ENCODE measurements around the gene CFAP54.

DNA sequence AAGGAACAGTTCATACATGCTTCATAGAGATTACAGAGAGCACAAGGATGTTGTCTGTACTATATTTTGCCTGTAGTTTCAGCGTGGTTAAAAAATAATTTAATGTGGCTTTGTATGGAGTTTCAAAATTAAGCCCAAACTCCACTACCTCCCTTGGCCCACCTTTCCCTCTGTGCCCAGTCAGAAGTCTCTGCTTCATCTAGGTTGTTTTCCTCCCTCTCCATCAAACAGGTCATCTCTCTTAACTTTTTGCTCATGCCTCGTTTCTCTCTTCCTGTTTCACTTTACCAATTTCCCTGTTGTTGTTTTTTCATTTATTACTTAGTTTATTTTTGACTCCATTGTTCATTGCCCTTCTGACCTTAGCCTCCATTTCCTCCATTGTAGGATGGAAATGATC lies 322.8 kb downstream of the CFAP54 start:
- TF ChIP-seq POLR2AphosphoS5 (IDR thresholded peaks at IDR 0.05; ENCODE audit: low read depth, low read length): no peak
- TF ChIP-seq, protein P1, sequence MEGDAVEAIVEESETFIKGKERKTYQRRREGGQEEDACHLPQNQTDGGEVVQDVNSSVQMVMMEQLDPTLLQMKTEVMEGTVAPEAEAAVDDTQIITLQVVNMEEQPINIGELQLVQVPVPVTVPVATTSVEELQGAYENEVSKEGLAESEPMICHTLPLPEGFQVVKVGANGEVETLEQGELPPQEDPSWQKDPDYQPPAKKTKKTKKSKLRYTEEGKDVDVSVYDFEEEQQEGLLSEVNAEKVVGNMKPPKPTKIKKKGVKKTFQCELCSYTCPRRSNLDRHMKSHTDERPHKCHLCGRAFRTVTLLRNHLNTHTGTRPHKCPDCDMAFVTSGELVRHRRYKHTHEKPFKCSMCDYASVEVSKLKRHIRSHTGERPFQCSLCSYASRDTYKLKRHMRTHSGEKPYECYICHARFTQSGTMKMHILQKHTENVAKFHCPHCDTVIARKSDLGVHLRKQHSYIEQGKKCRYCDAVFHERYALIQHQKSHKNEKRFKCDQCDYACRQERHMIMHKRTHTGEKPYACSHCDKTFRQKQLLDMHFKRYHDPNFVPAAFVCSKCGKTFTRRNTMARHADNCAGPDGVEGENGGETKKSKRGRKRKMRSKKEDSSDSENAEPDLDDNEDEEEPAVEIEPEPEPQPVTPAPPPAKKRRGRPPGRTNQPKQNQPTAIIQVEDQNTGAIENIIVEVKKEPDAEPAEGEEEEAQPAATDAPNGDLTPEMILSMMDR (IDR thresholded peaks at IDR 0.05): no peak
- no peak for TF ChIP-seq TCF7L2 (IDR thresholded peaks at IDR 0.05; ENCODE audit: low read depth, low read length)
- TF ChIP-seq, protein P2, sequence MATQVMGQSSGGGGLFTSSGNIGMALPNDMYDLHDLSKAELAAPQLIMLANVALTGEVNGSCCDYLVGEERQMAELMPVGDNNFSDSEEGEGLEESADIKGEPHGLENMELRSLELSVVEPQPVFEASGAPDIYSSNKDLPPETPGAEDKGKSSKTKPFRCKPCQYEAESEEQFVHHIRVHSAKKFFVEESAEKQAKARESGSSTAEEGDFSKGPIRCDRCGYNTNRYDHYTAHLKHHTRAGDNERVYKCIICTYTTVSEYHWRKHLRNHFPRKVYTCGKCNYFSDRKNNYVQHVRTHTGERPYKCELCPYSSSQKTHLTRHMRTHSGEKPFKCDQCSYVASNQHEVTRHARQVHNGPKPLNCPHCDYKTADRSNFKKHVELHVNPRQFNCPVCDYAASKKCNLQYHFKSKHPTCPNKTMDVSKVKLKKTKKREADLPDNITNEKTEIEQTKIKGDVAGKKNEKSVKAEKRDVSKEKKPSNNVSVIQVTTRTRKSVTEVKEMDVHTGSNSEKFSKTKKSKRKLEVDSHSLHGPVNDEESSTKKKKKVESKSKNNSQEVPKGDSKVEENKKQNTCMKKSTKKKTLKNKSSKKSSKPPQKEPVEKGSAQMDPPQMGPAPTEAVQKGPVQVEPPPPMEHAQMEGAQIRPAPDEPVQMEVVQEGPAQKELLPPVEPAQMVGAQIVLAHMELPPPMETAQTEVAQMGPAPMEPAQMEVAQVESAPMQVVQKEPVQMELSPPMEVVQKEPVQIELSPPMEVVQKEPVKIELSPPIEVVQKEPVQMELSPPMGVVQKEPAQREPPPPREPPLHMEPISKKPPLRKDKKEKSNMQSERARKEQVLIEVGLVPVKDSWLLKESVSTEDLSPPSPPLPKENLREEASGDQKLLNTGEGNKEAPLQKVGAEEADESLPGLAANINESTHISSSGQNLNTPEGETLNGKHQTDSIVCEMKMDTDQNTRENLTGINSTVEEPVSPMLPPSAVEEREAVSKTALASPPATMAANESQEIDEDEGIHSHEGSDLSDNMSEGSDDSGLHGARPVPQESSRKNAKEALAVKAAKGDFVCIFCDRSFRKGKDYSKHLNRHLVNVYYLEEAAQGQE (IDR thresholded peaks at IDR 0.05; ENCODE audit: insufficient read depth in 1 of 2, low read depth in 2 of 2, low read length in 1 of 2): no peak
